GM21737 (cell line): ENCODE results near the gene PLEKHO2.

Source experiments
- ATAC-seq: cut with Tn5 transposase; IDR thresholded peaks from one replicate; pipeline ENCODE4 v1.9.1; 2021; ENCODE audit warnings: mild to moderate bottlenecking, moderate library complexity; ENCODE audit not compliant: unreplicated experiment

Gene PLEKHO2

GRCh38 chr15:64855205-64855975 is 13.7 kb downstream of the PLEKHO2 start:
- no peak for ATAC-seq

- ATAC-seq = no peak
Measured at GRCh38 chr15:64856429-64857145, 14.9 kb downstream of the PLEKHO2 start.

GRCh38 chr15:64857421-64857820 is 15.7 kb downstream of the PLEKHO2 start:
- ATAC-seq = no peak

- ATAC-seq = no peak
Measured at GRCh38 chr15:64858021-64858575, 16.4 kb downstream of the PLEKHO2 start.

GRCh38 chr15:64859226-64859625 is 17.5 kb downstream of the PLEKHO2 start:
- no peak for ATAC-seq

- ATAC-seq = no peak
Measured at GRCh38 chr15:64861331-64861730, 19.6 kb downstream of the PLEKHO2 start.

GRCh38 chr15:64861960-64862359 is 20.2 kb downstream of the PLEKHO2 start:
- ATAC-seq = no peak

GRCh38 chr15:64862408-64862807 is 20.7 kb downstream of the PLEKHO2 start:
- no peak for ATAC-seq

- no peak for ATAC-seq
Measured at GRCh38 chr15:64864068-64864467, 22.4 kb downstream of the PLEKHO2 start.

GRCh38 chr15:64865126-64865997 is 23.6 kb downstream of the PLEKHO2 start:
- no peak for ATAC-seq

GRCh38 chr15:64865998-64866520 is 24.3 kb downstream of the PLEKHO2 start:
- no peak for ATAC-seq

GRCh38 chr15:64869501-64869900 is 27.8 kb downstream of the PLEKHO2 start:
- ATAC-seq = no peak

GRCh38 chr15:64870353-64870752 is 28.6 kb downstream of the PLEKHO2 start:
- ATAC-seq = no peak

GRCh38 chr15:64875641-64876223 is 34.0 kb downstream of the PLEKHO2 start:
- ATAC-seq = no peak

- ATAC-seq = no peak
Measured at GRCh38 chr15:64877435-64877834, 35.7 kb downstream of the PLEKHO2 start.

- no peak for ATAC-seq
Measured at GRCh38 chr15:64878705-64879104, 37.0 kb downstream of the PLEKHO2 start.

GRCh38 chr15:64883100-64883581 is 41.4 kb downstream of the PLEKHO2 start:
- no peak for ATAC-seq

- ATAC-seq = peak; percentile 58
Measured at GRCh38 chr15:64883997-64884511, 42.3 kb downstream of the PLEKHO2 start.

- no peak for ATAC-seq
Measured at GRCh38 chr15:64884679-64885078, 43.0 kb downstream of the PLEKHO2 start.

GRCh38 chr15:64888336-64888735 is 46.6 kb downstream of the PLEKHO2 start:
- ATAC-seq = no peak
